ENCODE data around the gene PIK3R1. TPM values are rescaled to one million over a fixed set of nuclear protein-coding genes. Genes with fewer than 3 reads are reported as not detected.

PIK3R1 gene
- total RNA-seq, 1 donor from 2014 or later, result 27.4 TPM

- Mint-ChIP-seq H3K27me3 (ENCODE audit: unreplicated experiment) (no peaks in the 10 kb centered on the region), H3K9me3 (ENCODE audit: unreplicated experiment) (no peaks in the 10 kb centered on the region), H3K4me1 (ENCODE audit: unreplicated experiment) (peaks cover 43% of the 10 kb centered on the region), H3K27ac (ENCODE audit: unreplicated experiment) (no peak overlapping the region), H3K36me3 (ENCODE audit: unreplicated experiment) (no peaks in the 10 kb centered on the region), H3K4me3 (ENCODE audit: unreplicated experiment) (no peak overlapping the region)
- DNase-seq (ENCODE audit: extremely low spot score, unreplicated experiment), result no peak
- TF ChIP-seq CTCF (IDR thresholded peaks at IDR 0.05), result no peak
Observed at GRCh38 chr5:68267066-68267465, 51.5 kb downstream of the PIK3R1 start.

GRCh38 chr5:68268101-68268851 lies 52.7 kb downstream of the PIK3R1 start:
- H3K27me3 Mint-ChIP-seq (ENCODE audit: unreplicated experiment), result no peaks in the 10 kb centered on the region
- H3K27ac Mint-ChIP-seq (ENCODE audit: unreplicated experiment), result no peak overlapping the region
- DNase-seq (ENCODE audit: extremely low spot score, unreplicated experiment), result no peak
- no peak overlapping the region for H3K4me3 Mint-ChIP-seq (ENCODE audit: unreplicated experiment)
- no peak for TF ChIP-seq CTCF (IDR thresholded peaks at IDR 0.05)
- H3K9me3 Mint-ChIP-seq (ENCODE audit: unreplicated experiment), result no peaks in the 10 kb centered on the region
- peaks cover 41% of the 10 kb centered on the region for H3K4me1 Mint-ChIP-seq (ENCODE audit: unreplicated experiment)
- H3K36me3 Mint-ChIP-seq (ENCODE audit: unreplicated experiment), result no peaks in the 10 kb centered on the region

- H3K4me1 Mint-ChIP-seq (ENCODE audit: unreplicated experiment), result peaks cover 37% of the 10 kb centered on the region
Observed at GRCh38 chr5:68268852-68269130, 53.2 kb downstream of the PIK3R1 start.

GRCh38 chr5:68269820-68270219 lies 54.3 kb downstream of the PIK3R1 start:
- H3K27me3 Mint-ChIP-seq (ENCODE audit: unreplicated experiment), result no peaks in the 10 kb centered on the region
- H3K36me3 Mint-ChIP-seq (ENCODE audit: unreplicated experiment), result peaks cover 7% of the 10 kb centered on the region
- no peaks in the 10 kb centered on the region for H3K9me3 Mint-ChIP-seq (ENCODE audit: unreplicated experiment)
- peaks cover 27% of the 10 kb centered on the region for H3K4me1 Mint-ChIP-seq (ENCODE audit: unreplicated experiment)
- no peak for DNase-seq (ENCODE audit: extremely low spot score, unreplicated experiment)
- H3K4me3 Mint-ChIP-seq (ENCODE audit: unreplicated experiment), result no peak overlapping the region
- H3K27ac Mint-ChIP-seq (ENCODE audit: unreplicated experiment), result no peak overlapping the region
- no peak for TF ChIP-seq CTCF (IDR thresholded peaks at IDR 0.05)

More at GRCh38 chr5:68268852-68269130, 53.2 kb downstream of the PIK3R1 start:
- TF ChIP-seq CTCF (IDR thresholded peaks at IDR 0.05), result no peak
- Mint-ChIP-seq H3K9me3 (ENCODE audit: unreplicated experiment) (no peaks in the 10 kb centered on the region), H3K27ac (ENCODE audit: unreplicated experiment) (no peak overlapping the region), H3K27me3 (ENCODE audit: unreplicated experiment) (no peaks in the 10 kb centered on the region), H3K36me3 (ENCODE audit: unreplicated experiment) (peaks cover 2% of the 10 kb centered on the region), H3K4me3 (ENCODE audit: unreplicated experiment) (no peak overlapping the region)
- no peak for DNase-seq (ENCODE audit: extremely low spot score, unreplicated experiment)

GRCh38 chr5:68270399-68270975 lies 54.9 kb downstream of the PIK3R1 start:
- Mint-ChIP-seq H3K9me3 (ENCODE audit: unreplicated experiment) (no peaks in the 10 kb centered on the region), H3K36me3 (ENCODE audit: unreplicated experiment) (peaks cover 13% of the 10 kb centered on the region), H3K4me3 (ENCODE audit: unreplicated experiment) (no peak overlapping the region), H3K27ac (ENCODE audit: unreplicated experiment) (no peak overlapping the region), H3K4me1 (ENCODE audit: unreplicated experiment) (peaks cover 20% of the 10 kb centered on the region), H3K27me3 (ENCODE audit: unreplicated experiment) (no peaks in the 10 kb centered on the region)
- no peak for DNase-seq (ENCODE audit: extremely low spot score, unreplicated experiment)
- TF ChIP-seq CTCF (IDR thresholded peaks at IDR 0.05), result no peak

Data from osteocyte (in vitro differentiated cells).